Osteocyte (in vitro differentiated cells): ENCODE measurements around the gene RAB43. TPM values are rescaled to one million over a fixed set of nuclear protein-coding genes. Genes with fewer than 3 reads are reported as not detected.

ENCODE experiments used
- DNase-seq: peaks from one replicate; pipeline ENCODE4 v3.0.0; 2021; ENCODE audit warnings: mixed read lengths; ENCODE audit not compliant: unreplicated experiment; ENCODE audit errors: extremely low spot score
- H3K27ac Mint-ChIP-seq: one replicate; pipeline ENCODE4 v1.8.0; 2021; ENCODE audit warnings: mild to moderate bottlenecking, mixed read lengths; ENCODE audit not compliant: unreplicated experiment
- H3K27me3 Mint-ChIP-seq: one replicate; pipeline ENCODE4 v1.8.0; 2021; ENCODE audit warnings: mixed read lengths; ENCODE audit not compliant: unreplicated experiment
- H3K36me3 Mint-ChIP-seq: one replicate; pipeline ENCODE4 v1.8.0; 2021; ENCODE audit warnings: mixed read lengths; ENCODE audit not compliant: unreplicated experiment
- H3K4me1 Mint-ChIP-seq: one replicate; pipeline ENCODE4 v1.8.0; 2021; ENCODE audit warnings: mixed read lengths; ENCODE audit not compliant: unreplicated experiment
- H3K4me3 Mint-ChIP-seq: one replicate; pipeline ENCODE4 v1.8.0; 2021; ENCODE audit warnings: mild to moderate bottlenecking, moderate library complexity, mixed read lengths; ENCODE audit not compliant: unreplicated experiment
- H3K9me3 Mint-ChIP-seq: one replicate; pipeline ENCODE4 v1.8.0; 2021; ENCODE audit warnings: mixed read lengths; ENCODE audit not compliant: unreplicated experiment
- total RNA-seq: library from RNA; stranded (reverse); gene quantifications from 2 replicates; pipeline ENCODE4 v1.2.1, GENCODE V29; 2021
- TF ChIP-seq, protein P1 (sequence below): fragments of 200-600 bp; sonication (generic); IDR thresholded peaks from 2 replicates; pipeline ENCODE4 v1.5.0; 2021; ENCODE audit warnings: antibody characterized with exemption, mild to moderate bottlenecking, moderate library complexity

Gene RAB43
- total RNA-seq, 1 donor from 2014 or later = 23.2 TPM

DNA sequence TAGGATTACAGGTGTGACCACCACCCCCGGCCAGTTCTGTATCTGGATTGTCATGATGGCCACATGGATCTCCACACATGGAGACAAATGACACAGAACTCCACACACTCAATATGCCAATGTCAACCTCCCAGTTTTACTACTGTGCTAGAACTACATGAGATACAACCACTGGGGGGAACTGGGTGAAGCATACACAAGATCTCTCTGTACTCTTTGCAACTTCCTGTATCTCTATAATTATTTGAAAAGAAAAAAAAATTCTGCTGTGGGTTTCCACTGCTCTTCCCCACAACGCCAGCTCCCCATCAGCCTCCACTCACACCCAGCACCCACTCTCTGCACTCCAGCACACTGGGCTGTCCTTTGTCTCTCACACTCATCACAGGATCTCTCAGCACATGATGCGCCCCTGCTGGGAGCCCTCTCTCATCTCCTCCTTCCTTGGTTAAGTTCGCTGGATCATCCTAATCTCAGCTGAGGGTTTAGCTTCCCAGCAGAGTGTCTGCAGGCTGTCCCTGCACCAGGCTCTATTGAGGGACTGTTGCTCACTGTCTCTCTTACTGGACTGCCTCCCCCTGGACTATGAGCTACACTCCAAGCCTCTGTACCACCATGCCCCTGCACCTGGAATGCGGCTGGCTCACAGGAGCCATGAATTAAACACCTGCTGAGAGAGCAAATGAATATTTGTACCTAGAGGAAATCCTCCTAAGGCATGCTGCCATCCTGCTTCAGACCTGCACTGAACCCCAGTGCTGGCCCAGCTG lies 10.7 kb upstream of the RAB43 start:
- peaks cover 5% of the 10 kb centered on the region for H3K4me1 Mint-ChIP-seq
- DNase-seq = no peak
- H3K36me3 Mint-ChIP-seq = peaks cover 40% of the 10 kb centered on the region
- no peaks in the 10 kb centered on the region for H3K9me3 Mint-ChIP-seq
- H3K27me3 Mint-ChIP-seq = no peaks in the 10 kb centered on the region
- TF ChIP-seq, protein P1, sequence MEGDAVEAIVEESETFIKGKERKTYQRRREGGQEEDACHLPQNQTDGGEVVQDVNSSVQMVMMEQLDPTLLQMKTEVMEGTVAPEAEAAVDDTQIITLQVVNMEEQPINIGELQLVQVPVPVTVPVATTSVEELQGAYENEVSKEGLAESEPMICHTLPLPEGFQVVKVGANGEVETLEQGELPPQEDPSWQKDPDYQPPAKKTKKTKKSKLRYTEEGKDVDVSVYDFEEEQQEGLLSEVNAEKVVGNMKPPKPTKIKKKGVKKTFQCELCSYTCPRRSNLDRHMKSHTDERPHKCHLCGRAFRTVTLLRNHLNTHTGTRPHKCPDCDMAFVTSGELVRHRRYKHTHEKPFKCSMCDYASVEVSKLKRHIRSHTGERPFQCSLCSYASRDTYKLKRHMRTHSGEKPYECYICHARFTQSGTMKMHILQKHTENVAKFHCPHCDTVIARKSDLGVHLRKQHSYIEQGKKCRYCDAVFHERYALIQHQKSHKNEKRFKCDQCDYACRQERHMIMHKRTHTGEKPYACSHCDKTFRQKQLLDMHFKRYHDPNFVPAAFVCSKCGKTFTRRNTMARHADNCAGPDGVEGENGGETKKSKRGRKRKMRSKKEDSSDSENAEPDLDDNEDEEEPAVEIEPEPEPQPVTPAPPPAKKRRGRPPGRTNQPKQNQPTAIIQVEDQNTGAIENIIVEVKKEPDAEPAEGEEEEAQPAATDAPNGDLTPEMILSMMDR = no peak
- no peak overlapping the region for H3K4me3 Mint-ChIP-seq
- H3K27ac Mint-ChIP-seq = no peak overlapping the region

DNA sequence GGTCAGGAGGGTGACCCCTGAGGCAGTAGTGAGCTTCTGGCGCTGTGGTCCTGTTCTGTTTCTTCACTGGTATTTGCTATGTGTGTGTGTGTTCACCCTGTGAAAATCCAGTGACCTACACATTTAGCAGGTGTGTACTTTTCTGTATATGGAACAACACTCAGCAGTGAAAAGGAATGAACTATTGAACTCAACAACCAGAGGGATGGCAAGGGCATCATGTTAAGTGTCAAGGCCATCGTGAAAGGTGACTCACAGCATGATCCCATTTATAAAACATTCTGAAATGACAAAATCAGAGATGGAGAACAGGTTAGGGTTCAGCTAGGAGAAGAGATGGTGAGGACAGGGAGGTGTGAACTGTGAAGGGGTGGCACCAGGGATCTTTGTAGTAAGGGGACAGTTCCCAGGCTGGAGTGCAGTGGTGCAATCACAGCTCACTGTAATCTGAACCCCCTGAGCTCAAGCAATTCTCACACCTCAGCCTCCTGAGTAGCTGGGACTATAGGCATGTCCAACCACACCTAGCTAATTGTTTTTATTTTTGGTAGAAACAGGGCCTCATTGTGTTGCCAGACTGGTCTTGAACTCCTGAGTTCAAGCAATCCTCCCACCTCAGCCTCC lies 10.0 kb upstream of the RAB43 start:
- TF ChIP-seq, protein P1 = no peak
- no peaks in the 10 kb centered on the region for H3K9me3 Mint-ChIP-seq
- peaks cover 37% of the 10 kb centered on the region for H3K36me3 Mint-ChIP-seq
- no peak for DNase-seq
- H3K27ac Mint-ChIP-seq = no peak overlapping the region
- H3K4me3 Mint-ChIP-seq = no peak overlapping the region
- H3K27me3 Mint-ChIP-seq = no peaks in the 10 kb centered on the region
- peaks cover 9% of the 10 kb centered on the region for H3K4me1 Mint-ChIP-seq

DNA sequence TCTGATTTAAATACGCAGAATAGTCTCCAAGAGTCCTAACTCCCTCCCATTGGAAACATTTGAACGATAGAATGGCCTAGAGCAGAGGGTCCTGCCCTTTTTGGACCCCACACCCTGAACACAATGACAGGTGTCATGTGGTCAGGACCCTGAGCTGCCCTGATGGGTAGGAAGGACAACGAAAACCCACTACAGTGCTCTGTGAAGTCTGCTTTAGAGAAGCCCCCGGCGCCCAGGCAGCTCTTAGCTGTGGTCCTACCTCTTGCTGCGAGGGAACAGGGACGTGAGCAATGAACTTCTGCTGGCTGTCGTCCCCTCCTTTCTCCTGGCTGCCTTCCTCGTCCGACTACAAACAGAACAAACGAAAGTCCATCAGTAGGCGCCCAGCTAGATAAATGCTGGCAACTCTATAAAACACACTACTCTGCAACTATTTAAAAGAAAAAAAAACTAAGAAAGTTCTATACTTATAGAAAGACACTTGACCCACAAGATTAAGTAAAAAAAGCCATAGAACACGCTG lies 8.7 kb upstream of the RAB43 start:
- Mint-ChIP-seq H3K36me3 (peaks cover 40% of the 10 kb centered on the region), H3K27me3 (no peaks in the 10 kb centered on the region), H3K27ac (no peak overlapping the region), H3K4me1 (peaks cover 9% of the 10 kb centered on the region), H3K4me3 (no peak overlapping the region), H3K9me3 (no peaks in the 10 kb centered on the region)
- no peak for DNase-seq
- TF ChIP-seq, protein P1 = no peak

DNA sequence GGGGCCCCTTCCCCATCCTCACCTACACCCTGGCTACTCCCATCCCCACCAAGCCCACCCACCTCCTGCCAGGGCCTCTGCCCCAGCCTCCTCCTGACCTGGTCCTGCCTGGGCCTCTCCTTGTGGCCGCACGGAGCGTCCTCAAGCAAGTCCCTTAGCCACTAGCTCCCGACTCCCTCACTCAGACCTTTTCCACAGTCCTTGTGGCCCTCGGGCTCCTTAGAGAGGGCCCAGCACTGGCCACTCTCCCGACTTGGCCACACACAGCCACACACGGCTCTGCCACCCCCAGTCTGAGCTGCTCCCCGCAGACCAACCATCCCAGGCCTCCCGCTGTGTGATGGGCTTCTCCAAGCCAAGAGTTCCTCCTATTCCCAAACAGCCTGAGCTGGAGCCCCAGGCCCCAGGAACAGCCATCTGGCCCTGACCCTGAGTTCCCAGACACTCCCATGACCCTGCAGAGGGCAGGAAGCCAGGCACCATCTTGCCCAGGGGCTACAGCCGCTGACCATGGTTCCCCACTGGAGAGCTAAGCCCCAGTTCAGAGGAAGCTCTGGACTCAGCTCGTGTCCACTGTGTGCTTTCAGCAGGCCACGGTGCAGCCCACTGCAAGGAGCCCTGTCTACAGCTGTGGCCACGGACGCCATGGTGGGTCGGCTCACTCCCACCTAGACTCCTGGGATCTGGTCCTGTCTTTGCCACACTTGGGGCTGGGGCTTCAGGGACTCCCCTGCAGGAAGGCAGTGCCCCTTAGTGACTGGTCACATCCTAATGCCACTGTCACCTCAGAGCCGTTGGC lies 7.0 kb upstream of the RAB43 start:
- no peaks in the 10 kb centered on the region for H3K9me3 Mint-ChIP-seq
- TF ChIP-seq, protein P1 = no peak
- H3K4me3 Mint-ChIP-seq = no peak overlapping the region
- no peak overlapping the region for H3K27ac Mint-ChIP-seq
- DNase-seq = no peak
- H3K36me3 Mint-ChIP-seq = peaks cover 33% of the 10 kb centered on the region
- no peaks in the 10 kb centered on the region for H3K27me3 Mint-ChIP-seq
- H3K4me1 Mint-ChIP-seq = peaks cover 9% of the 10 kb centered on the region
